ENCODE results near the gene TGM2.

TGM2 gene

GRCh38 chr20:38153401-38153800 lies 11.7 kb downstream of the TGM2 start:
- H2BK5ac ChIP-seq (ENCODE audit: low read length): no peak overlapping the region
- H2AK5ac ChIP-seq (ENCODE audit: low read length): no peak overlapping the region
- no peak overlapping the region for H4K8ac ChIP-seq (ENCODE audit: low read depth, low read length)
- no peak overlapping the region for H3K56ac ChIP-seq (ENCODE audit: low read length)
- no peak overlapping the region for H2BK15ac ChIP-seq (replicated peaks; ENCODE audit: low read depth)
- DNase-seq: no peak
- H3K27me3 ChIP-seq (ENCODE audit: insufficient read depth, low read length, poor library complexity): no peaks in the 10 kb centered on the region
- H3K27ac ChIP-seq (ENCODE audit: low read depth, low read length): no peak overlapping the region
- H3K4ac ChIP-seq (ENCODE audit: low read depth, low read length): no peak overlapping the region
- H4K5ac ChIP-seq (ENCODE audit: low read length): no peak overlapping the region
- H3K9ac ChIP-seq (ENCODE audit: low read length): no peak overlapping the region
- WGBS (ENCODE audit: extremely low coverage, insufficient coverage, low lambda C conversion rate): no CpG with 5 or more reads among the region's 5 CpGs
- no peaks in the 10 kb centered on the region for H3K36me3 ChIP-seq (ENCODE audit: control insufficient read depth, insufficient read depth, low read length)
- H3K4me2 ChIP-seq (ENCODE audit: low read length): no peak overlapping the region
- H3K4me1 ChIP-seq (ENCODE audit: control insufficient read depth, low read depth, low read length): no peaks in the 10 kb centered on the region
- H3K18ac ChIP-seq (ENCODE audit: low read length): no peak overlapping the region
- H3K79me1 ChIP-seq (ENCODE audit: low read length): no peaks in the 10 kb centered on the region
- no peak overlapping the region for H3K4me3 ChIP-seq (ENCODE audit: low read length)
- no peak overlapping the region for H2BK120ac ChIP-seq (ENCODE audit: low read depth, low read length)
- H3K79me2 ChIP-seq (ENCODE audit: control insufficient read depth, insufficient read depth, low read length): no peaks in the 10 kb centered on the region
- no peak overlapping the region for H3K23ac ChIP-seq (ENCODE audit: low read length)

DNA sequence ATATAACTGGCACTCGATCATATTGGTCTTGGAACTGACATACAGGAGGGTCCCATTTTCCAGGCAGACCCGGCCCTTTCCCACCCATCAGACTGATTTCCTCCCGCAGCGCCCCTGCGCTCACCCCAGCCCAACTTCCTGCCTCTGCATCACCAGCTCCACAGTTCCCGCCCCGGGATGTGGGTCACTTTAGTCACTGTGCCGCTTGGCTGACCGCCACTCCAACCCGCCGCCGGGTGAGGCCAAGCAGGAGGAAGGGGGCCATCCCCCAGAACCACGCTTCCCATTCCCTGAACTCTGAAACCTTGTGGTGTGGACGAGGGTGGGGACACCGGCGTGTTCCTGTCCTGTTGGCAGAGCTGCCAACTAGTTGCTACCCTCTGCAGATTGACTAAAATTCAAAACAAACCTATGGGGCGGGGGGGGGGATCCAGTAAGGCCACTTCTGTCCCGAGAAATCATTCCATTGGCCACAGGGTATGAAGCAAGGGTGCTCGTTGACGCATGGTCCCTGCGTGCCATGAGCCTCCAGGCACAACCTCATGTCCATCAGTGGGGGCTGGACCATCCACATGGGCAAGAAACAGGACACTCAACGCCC lies 12.3 kb downstream of the TGM2 start:
- no peak overlapping the region for H3K4me3 ChIP-seq (ENCODE audit: low read length)
- no peak overlapping the region for H3K56ac ChIP-seq (ENCODE audit: low read length)
- no peaks in the 10 kb centered on the region for H3K27me3 ChIP-seq (ENCODE audit: insufficient read depth, low read length, poor library complexity)
- no peak overlapping the region for H2BK5ac ChIP-seq (ENCODE audit: low read length)
- H3K27ac ChIP-seq (ENCODE audit: low read depth, low read length): no peak overlapping the region
- no peak overlapping the region for H2BK15ac ChIP-seq (replicated peaks; ENCODE audit: low read depth)
- no peak overlapping the region for H2AK5ac ChIP-seq (ENCODE audit: low read length)
- H4K5ac ChIP-seq (ENCODE audit: low read length): no peak overlapping the region
- H3K18ac ChIP-seq (ENCODE audit: low read length): no peak overlapping the region
- H3K36me3 ChIP-seq (ENCODE audit: control insufficient read depth, insufficient read depth, low read length): no peaks in the 10 kb centered on the region
- H3K79me2 ChIP-seq (ENCODE audit: control insufficient read depth, insufficient read depth, low read length): no peaks in the 10 kb centered on the region
- H3K9ac ChIP-seq (ENCODE audit: low read length): no peak overlapping the region
- no peak overlapping the region for H3K23ac ChIP-seq (ENCODE audit: low read length)
- no peaks in the 10 kb centered on the region for H3K79me1 ChIP-seq (ENCODE audit: low read length)
- no peak overlapping the region for H2BK120ac ChIP-seq (ENCODE audit: low read depth, low read length)
- H3K4ac ChIP-seq (ENCODE audit: low read depth, low read length): no peak overlapping the region
- no peak overlapping the region for H4K8ac ChIP-seq (ENCODE audit: low read depth, low read length)
- H3K4me1 ChIP-seq (ENCODE audit: control insufficient read depth, low read depth, low read length): no peaks in the 10 kb centered on the region
- WGBS (ENCODE audit: extremely low coverage, insufficient coverage, low lambda C conversion rate): no CpG with 5 or more reads among the region's 22 CpGs
- DNase-seq: no peak
- H3K4me2 ChIP-seq (ENCODE audit: low read length): no peak overlapping the region

GRCh38 chr20:38152175-38152620 lies 12.9 kb downstream of the TGM2 start:
- H3K18ac ChIP-seq (ENCODE audit: low read length): no peak overlapping the region
- no peaks in the 10 kb centered on the region for H3K79me1 ChIP-seq (ENCODE audit: low read length)
- H3K9ac ChIP-seq (ENCODE audit: low read length): no peak overlapping the region
- H2AK5ac ChIP-seq (ENCODE audit: low read length): no peak overlapping the region
- H3K4me3 ChIP-seq (ENCODE audit: low read length): no peak overlapping the region
- H3K23ac ChIP-seq (ENCODE audit: low read length): no peak overlapping the region
- no peak overlapping the region for H3K27ac ChIP-seq (ENCODE audit: low read depth, low read length)
- H4K5ac ChIP-seq (ENCODE audit: low read length): no peak overlapping the region
- H2BK15ac ChIP-seq (replicated peaks; ENCODE audit: low read depth): no peak overlapping the region
- H2BK5ac ChIP-seq (ENCODE audit: low read length): no peak overlapping the region
- no peak overlapping the region for H3K4ac ChIP-seq (ENCODE audit: low read depth, low read length)
- no peak for DNase-seq
- no peak overlapping the region for H3K4me2 ChIP-seq (ENCODE audit: low read length)
- no peak overlapping the region for H3K56ac ChIP-seq (ENCODE audit: low read length)
- H3K79me2 ChIP-seq (ENCODE audit: control insufficient read depth, insufficient read depth, low read length): no peaks in the 10 kb centered on the region
- H3K27me3 ChIP-seq (ENCODE audit: insufficient read depth, low read length, poor library complexity): no peaks in the 10 kb centered on the region
- WGBS (ENCODE audit: extremely low coverage, insufficient coverage, low lambda C conversion rate): no CpG with 5 or more reads among the region's 7 CpGs
- H2BK120ac ChIP-seq (ENCODE audit: low read depth, low read length): no peak overlapping the region
- no peaks in the 10 kb centered on the region for H3K36me3 ChIP-seq (ENCODE audit: control insufficient read depth, insufficient read depth, low read length)
- no peak overlapping the region for H4K8ac ChIP-seq (ENCODE audit: low read depth, low read length)
- H3K4me1 ChIP-seq (ENCODE audit: control insufficient read depth, low read depth, low read length): no peaks in the 10 kb centered on the region

DNA sequence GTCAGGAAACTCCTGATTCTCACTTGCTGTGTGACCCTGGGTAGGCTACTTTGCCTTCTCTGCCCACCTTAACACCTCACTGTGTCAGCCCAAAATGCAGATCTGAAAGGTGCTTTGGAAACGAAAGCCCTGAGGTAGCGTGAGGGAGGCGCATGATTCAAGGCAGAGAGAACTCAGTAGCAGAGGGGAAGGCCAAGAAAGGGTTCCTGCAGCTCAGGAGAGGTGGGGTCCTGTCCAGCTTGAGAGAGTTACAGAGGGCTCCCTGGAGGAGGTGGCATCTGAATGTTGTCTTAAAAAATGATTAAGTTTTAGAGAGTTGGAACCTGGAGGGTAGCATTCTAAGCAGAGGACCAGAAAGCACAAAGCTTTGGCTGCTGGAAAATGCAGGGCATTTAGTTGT lies 13.6 kb downstream of the TGM2 start:
- Histone ChIP-seq H3K18ac (ENCODE audit: low read length) (no peak overlapping the region), H3K36me3 (ENCODE audit: control insufficient read depth, insufficient read depth, low read length) (no peaks in the 10 kb centered on the region), H3K56ac (ENCODE audit: low read length) (no peak overlapping the region), H3K4me3 (ENCODE audit: low read length) (no peak overlapping the region), H4K5ac (ENCODE audit: low read length) (no peak overlapping the region), H3K23ac (ENCODE audit: low read length) (no peak overlapping the region), H3K27ac (ENCODE audit: low read depth, low read length) (no peak overlapping the region), H3K4me2 (ENCODE audit: low read length) (no peak overlapping the region), H2AK5ac (ENCODE audit: low read length) (no peak overlapping the region), H3K79me2 (ENCODE audit: control insufficient read depth, insufficient read depth, low read length) (no peaks in the 10 kb centered on the region), H3K4me1 (ENCODE audit: control insufficient read depth, low read depth, low read length) (no peaks in the 10 kb centered on the region), H3K79me1 (ENCODE audit: low read length) (no peaks in the 10 kb centered on the region), H2BK15ac (replicated peaks; ENCODE audit: low read depth) (no peak overlapping the region), H4K8ac (ENCODE audit: low read depth, low read length) (no peak overlapping the region), H3K4ac (ENCODE audit: low read depth, low read length) (no peak overlapping the region), H3K27me3 (ENCODE audit: insufficient read depth, low read length, poor library complexity) (no peaks in the 10 kb centered on the region), H2BK5ac (ENCODE audit: low read length) (no peak overlapping the region), H2BK120ac (ENCODE audit: low read depth, low read length) (no peak overlapping the region), H3K9ac (ENCODE audit: low read length) (no peak overlapping the region)
- no CpG with 5 or more reads among the region's 3 CpGs for WGBS (ENCODE audit: extremely low coverage, insufficient coverage, low lambda C conversion rate)
- no peak for DNase-seq

GRCh38 chr20:38150335-38151170 lies 14.5 kb downstream of the TGM2 start:
- DNase-seq: no peak
- Histone ChIP-seq H4K8ac (ENCODE audit: low read depth, low read length) (no peak overlapping the region), H3K27ac (ENCODE audit: low read depth, low read length) (no peak overlapping the region), H2BK15ac (replicated peaks; ENCODE audit: low read depth) (no peak overlapping the region), H3K4me2 (ENCODE audit: low read length) (no peak overlapping the region), H3K4me1 (ENCODE audit: control insufficient read depth, low read depth, low read length) (no peaks in the 10 kb centered on the region), H2BK5ac (ENCODE audit: low read length) (no peak overlapping the region), H3K79me2 (ENCODE audit: control insufficient read depth, insufficient read depth, low read length) (no peaks in the 10 kb centered on the region), H2AK5ac (ENCODE audit: low read length) (no peak overlapping the region), H3K4ac (ENCODE audit: low read depth, low read length) (no peak overlapping the region), H3K27me3 (ENCODE audit: insufficient read depth, low read length, poor library complexity) (no peaks in the 10 kb centered on the region), H3K56ac (ENCODE audit: low read length) (no peak overlapping the region), H2BK120ac (ENCODE audit: low read depth, low read length) (no peak overlapping the region), H3K23ac (ENCODE audit: low read length) (no peak overlapping the region), H3K18ac (ENCODE audit: low read length) (no peak overlapping the region), H3K9ac (ENCODE audit: low read length) (no peak overlapping the region), H3K79me1 (ENCODE audit: low read length) (no peaks in the 10 kb centered on the region), H3K4me3 (ENCODE audit: low read length) (no peak overlapping the region), H4K5ac (ENCODE audit: low read length) (no peak overlapping the region), H3K36me3 (ENCODE audit: control insufficient read depth, insufficient read depth, low read length) (no peaks in the 10 kb centered on the region)
- no CpG with 5 or more reads among the region's 8 CpGs for WGBS (ENCODE audit: extremely low coverage, insufficient coverage, low lambda C conversion rate)

All from mesendoderm (in vitro differentiated cells).